SH-SY5Y (cell line): Measurements from ENCODE around the gene CAMSAP1.

Experiments used
- GATA2 ChIP-seq: IDR thresholded peaks from 2 replicates; pipeline ENCODE4 v1.6.1; 2011; ENCODE audit warnings: mild to moderate bottlenecking, low read depth, low read length
- GATA3 ChIP-seq: IDR thresholded peaks from 2 replicates; pipeline ENCODE4 v1.6.1; 2011; ENCODE audit warnings: low read depth, mild to moderate bottlenecking, low read length, moderate library complexity

- no peak for TF ChIP-seq GATA2
- no peak for TF ChIP-seq GATA3
These were observed 42.3 kb upstream of the CAMSAP1 start for GRCh38 chr9:135949501-135950134.
